ENCODE data around the gene LAD1.

Gene LAD1

GRCh38 chr1:201386208-201386607 is 12.9 kb downstream of the LAD1 start:
- H3K9me3 Mint-ChIP-seq: no peaks in the 10 kb centered on the region
- no peak for ATAC-seq

GRCh38 chr1:201385299-201385891 is 13.7 kb downstream of the LAD1 start:
- H3K4me1 Mint-ChIP-seq: no peaks in the 10 kb centered on the region
- no peaks in the 10 kb centered on the region for H3K36me3 Mint-ChIP-seq
- H3K27me3 Mint-ChIP-seq: peaks cover 70% of the 10 kb centered on the region
- no peak overlapping the region for H3K27ac Mint-ChIP-seq
- no peaks in the 10 kb centered on the region for H3K9me3 Mint-ChIP-seq
- ATAC-seq: peak; percentile 60
- H3K4me3 Mint-ChIP-seq: no peak overlapping the region

More at GRCh38 chr1:201386208-201386607, 12.9 kb downstream of the LAD1 start:
- H3K27me3 Mint-ChIP-seq: peaks cover 68% of the 10 kb centered on the region
- no peaks in the 10 kb centered on the region for H3K4me1 Mint-ChIP-seq
- no peak overlapping the region for H3K27ac Mint-ChIP-seq
- no peak overlapping the region for H3K4me3 Mint-ChIP-seq
- H3K36me3 Mint-ChIP-seq: no peaks in the 10 kb centered on the region

GRCh38 chr1:201384406-201384782 is 14.7 kb downstream of the LAD1 start:
- Mint-ChIP-seq H3K4me1 (no peaks in the 10 kb centered on the region), H3K9me3 (no peaks in the 10 kb centered on the region), H3K36me3 (no peaks in the 10 kb centered on the region), H3K4me3 (no peak overlapping the region), H3K27ac (no peak overlapping the region), H3K27me3 (peaks cover 73% of the 10 kb centered on the region)
- no peak for ATAC-seq

- ATAC-seq: no peak
- H3K4me3 Mint-ChIP-seq: no peak overlapping the region
- H3K36me3 Mint-ChIP-seq: no peaks in the 10 kb centered on the region
- H3K9me3 Mint-ChIP-seq: no peaks in the 10 kb centered on the region
- H3K4me1 Mint-ChIP-seq: no peaks in the 10 kb centered on the region
- no peak overlapping the region for H3K27ac Mint-ChIP-seq
- peaks cover 78% of the 10 kb centered on the region for H3K27me3 Mint-ChIP-seq
Observed at GRCh38 chr1:201383647-201384405, 15.3 kb downstream of the LAD1 start.

- ATAC-seq: no peak
- Mint-ChIP-seq H3K27me3 (peaks cover 71% of the 10 kb centered on the region), H3K9me3 (no peaks in the 10 kb centered on the region), H3K4me3 (no peak overlapping the region), H3K27ac (no peak overlapping the region), H3K4me1 (no peaks in the 10 kb centered on the region), H3K36me3 (no peaks in the 10 kb centered on the region)
Observed at GRCh38 chr1:201381130-201381529, 18.0 kb downstream of the LAD1 start.

GRCh38 chr1:201379733-201380242 is 19.3 kb downstream of the LAD1 start:
- ATAC-seq: no peak
- Mint-ChIP-seq H3K36me3 (no peaks in the 10 kb centered on the region), H3K27ac (no peak overlapping the region), H3K4me3 (no peak overlapping the region), H3K27me3 (peaks cover 71% of the 10 kb centered on the region), H3K9me3 (no peaks in the 10 kb centered on the region), H3K4me1 (no peaks in the 10 kb centered on the region)

DNA sequence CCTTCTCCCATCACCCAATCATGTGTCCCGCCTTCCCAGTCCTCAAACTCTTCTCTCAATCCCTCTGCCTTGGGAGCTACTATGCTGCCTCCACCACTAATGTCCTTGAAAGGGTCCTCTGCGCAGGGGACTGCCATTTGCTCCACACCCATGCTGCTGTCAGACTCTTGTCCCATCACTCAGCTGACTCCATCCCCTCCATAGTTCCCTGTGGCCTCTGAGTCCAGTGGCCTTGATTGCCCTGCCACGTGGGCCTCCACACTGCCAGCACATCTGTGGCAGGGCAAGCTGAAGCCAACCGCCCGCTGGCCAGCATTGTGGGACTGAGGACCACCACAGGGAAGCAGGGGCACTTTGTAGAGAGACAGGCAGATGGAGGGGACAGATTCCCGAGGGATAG is 20.3 kb downstream of the LAD1 start:
- H3K27me3 Mint-ChIP-seq: peaks cover 61% of the 10 kb centered on the region
- H3K9me3 Mint-ChIP-seq: no peaks in the 10 kb centered on the region
- H3K4me3 Mint-ChIP-seq: no peak overlapping the region
- no peak for ATAC-seq
- no peaks in the 10 kb centered on the region for H3K4me1 Mint-ChIP-seq
- no peaks in the 10 kb centered on the region for H3K36me3 Mint-ChIP-seq
- H3K27ac Mint-ChIP-seq: no peak overlapping the region

GRCh38 chr1:201377611-201378092 is 21.5 kb downstream of the LAD1 start, which contains the start of gene TNNT2:
TNNT2 (minus strand) TSS chr1:201377680; CDS start chr1:201373254, 4,426 bp downstream.
- no peaks in the 10 kb centered on the region for H3K9me3 Mint-ChIP-seq
- H3K4me3 Mint-ChIP-seq: no peak within 1 kb of the TSS
- no peak within 1 kb of the TSS for H3K27ac Mint-ChIP-seq
- H3K4me1 Mint-ChIP-seq: no peaks in the 10 kb centered on the region
- no peaks in the 10 kb centered on the region for H3K36me3 Mint-ChIP-seq
- no peak for ATAC-seq
- peaks cover 50% of the 10 kb centered on the region for H3K27me3 Mint-ChIP-seq

DNA sequence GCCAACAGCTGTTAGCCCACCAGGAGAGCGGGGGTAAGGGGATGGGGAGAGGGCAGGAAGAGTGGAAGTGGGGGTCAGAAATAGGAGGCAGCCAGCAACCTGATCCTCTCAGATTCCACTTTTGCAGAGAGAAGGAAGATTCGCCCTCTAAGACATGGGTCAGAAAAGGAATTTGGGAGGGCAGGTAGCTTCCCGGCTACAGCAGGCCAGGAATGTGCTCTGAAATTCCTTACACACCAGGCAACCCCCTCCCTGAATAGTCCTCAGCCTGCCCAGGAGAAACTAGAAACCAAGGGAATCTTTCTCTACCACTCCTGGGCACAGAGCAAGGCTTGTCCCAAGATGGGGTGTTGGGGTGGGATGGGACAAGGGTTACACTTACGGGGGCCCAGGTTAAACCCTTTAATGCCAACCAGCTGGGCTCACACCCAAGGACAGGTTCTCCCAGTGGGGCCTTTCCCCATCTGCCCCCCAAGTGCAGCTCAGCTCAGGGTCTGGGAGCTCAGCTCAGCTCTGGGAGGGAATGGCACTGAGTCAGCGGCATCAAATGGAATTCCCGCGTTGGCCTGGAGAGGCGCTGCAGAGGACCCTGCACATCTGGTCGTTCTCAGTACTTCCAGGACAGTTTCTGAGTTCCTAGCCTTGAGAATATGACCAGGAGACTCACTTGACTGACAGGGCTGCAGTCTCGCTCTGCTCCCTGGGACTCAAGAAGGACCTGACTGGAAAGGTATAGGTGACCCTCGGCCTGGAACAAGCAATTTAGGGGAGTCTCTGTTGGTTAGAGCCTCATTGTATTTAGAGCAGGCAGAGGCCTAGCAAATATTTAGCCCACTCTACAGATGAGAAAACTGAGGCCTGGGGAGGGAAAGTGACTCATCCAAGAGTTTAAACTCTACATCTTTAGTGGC is 22.4 kb downstream of the LAD1 start:
- Mint-ChIP-seq H3K4me3 (no peak overlapping the region), H3K27me3 (peaks cover 43% of the 10 kb centered on the region), H3K36me3 (no peaks in the 10 kb centered on the region), H3K27ac (no peak overlapping the region), H3K9me3 (no peaks in the 10 kb centered on the region), H3K4me1 (no peaks in the 10 kb centered on the region)
- ATAC-seq: no peak

DNA sequence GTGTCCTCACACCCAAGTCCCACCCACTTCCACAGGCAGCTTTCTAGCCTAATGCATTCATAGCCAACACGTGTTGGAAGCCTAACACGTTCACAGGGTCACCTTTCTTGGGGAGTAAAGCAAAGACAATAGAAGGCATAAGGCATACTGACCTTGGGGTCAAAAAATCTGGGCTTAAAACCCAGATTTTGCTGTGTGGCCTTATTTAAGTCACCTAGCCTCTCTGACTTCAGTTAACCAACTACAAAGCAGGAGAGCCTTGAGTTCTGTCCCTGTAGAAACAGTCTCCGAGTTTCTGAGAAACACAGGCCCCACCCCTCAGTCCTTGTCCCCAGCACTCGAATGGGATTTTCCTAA is 23.0 kb downstream of the LAD1 start:
- no peaks in the 10 kb centered on the region for H3K4me1 Mint-ChIP-seq
- no peak for ATAC-seq
- peaks cover 42% of the 10 kb centered on the region for H3K27me3 Mint-ChIP-seq
- H3K36me3 Mint-ChIP-seq: no peaks in the 10 kb centered on the region
- H3K9me3 Mint-ChIP-seq: no peaks in the 10 kb centered on the region
- no peak overlapping the region for H3K4me3 Mint-ChIP-seq
- no peak overlapping the region for H3K27ac Mint-ChIP-seq

DNA sequence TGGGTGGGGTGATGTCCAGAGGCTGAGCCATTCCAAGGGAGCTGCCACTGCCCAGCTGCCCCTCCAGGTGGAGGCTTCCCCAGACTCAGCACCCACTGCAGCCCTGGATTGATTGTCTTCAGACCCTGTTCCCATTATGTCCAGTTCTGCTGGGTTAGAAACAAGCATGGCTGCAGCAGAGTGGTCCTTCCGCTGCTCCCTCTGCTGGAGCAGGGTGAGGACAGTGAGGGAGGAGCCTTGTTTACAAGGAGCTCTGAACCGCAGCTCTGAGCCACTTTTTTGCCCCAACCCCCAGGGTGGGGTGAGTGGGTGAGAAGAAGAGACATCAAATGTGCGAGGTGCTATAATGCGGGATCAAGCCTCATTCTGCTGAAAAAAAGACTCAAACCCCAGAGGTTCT is 24.0 kb downstream of the LAD1 start:
- H3K27me3 Mint-ChIP-seq: peaks cover 38% of the 10 kb centered on the region
- no peak for ATAC-seq
- H3K4me1 Mint-ChIP-seq: no peaks in the 10 kb centered on the region
- no peak overlapping the region for H3K4me3 Mint-ChIP-seq
- H3K27ac Mint-ChIP-seq: no peak overlapping the region
- no peaks in the 10 kb centered on the region for H3K9me3 Mint-ChIP-seq
- no peaks in the 10 kb centered on the region for H3K36me3 Mint-ChIP-seq

- Mint-ChIP-seq H3K27me3 (peaks cover 40% of the 10 kb centered on the region), H3K4me3 (no peak overlapping the region), H3K27ac (no peak overlapping the region), H3K9me3 (no peaks in the 10 kb centered on the region), H3K36me3 (no peaks in the 10 kb centered on the region), H3K4me1 (no peaks in the 10 kb centered on the region)
- no peak for ATAC-seq
Observed at GRCh38 chr1:201374364-201374763, 24.8 kb downstream of the LAD1 start.

DNA sequence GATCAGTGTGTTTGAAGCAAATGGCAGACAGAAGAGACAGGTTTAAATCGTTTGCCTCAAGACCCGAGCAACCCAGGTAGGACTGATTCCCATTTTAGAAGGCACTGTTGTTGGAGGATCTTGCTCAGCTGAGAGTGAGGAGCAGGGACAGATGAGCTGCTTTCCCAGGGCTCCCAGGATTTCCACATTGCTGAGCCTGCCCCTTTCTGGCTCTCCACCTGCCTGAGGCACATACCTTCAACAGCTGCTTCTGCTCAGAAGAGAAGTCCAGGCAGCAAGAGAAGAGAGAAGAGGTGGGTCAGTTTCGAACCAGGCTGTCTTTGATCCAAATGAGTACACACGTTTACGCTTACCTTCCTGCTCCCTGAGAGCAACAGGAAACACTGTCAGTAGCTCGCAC is 27.3 kb downstream of the LAD1 start:
- Mint-ChIP-seq H3K9me3 (no peaks in the 10 kb centered on the region), H3K4me1 (no peaks in the 10 kb centered on the region), H3K27ac (no peak overlapping the region), H3K36me3 (no peaks in the 10 kb centered on the region), H3K4me3 (no peak overlapping the region), H3K27me3 (peaks cover 58% of the 10 kb centered on the region)
- ATAC-seq: no peak

DNA sequence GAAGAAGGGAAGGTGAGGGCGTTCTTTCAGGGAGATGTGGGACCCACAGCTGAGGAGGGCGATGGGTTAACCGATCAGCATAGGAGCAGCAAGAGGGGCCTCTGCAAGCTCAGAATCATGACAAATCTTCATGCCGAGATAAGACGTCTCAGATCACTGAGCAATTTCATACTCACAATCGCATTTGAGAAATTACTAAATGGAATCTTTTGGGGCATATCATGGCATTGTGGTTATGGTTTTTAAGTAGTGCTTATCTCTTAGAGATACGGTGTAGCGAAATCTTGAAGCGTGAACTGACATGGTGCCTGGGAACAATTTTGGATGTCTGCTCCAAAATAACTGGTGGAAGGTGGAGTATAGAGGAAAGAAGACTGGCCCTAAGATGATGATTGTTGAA is 27.8 kb downstream of the LAD1 start:
- H3K9me3 Mint-ChIP-seq: no peaks in the 10 kb centered on the region
- H3K27me3 Mint-ChIP-seq: peaks cover 59% of the 10 kb centered on the region
- H3K4me1 Mint-ChIP-seq: no peaks in the 10 kb centered on the region
- H3K27ac Mint-ChIP-seq: no peak overlapping the region
- no peaks in the 10 kb centered on the region for H3K36me3 Mint-ChIP-seq
- ATAC-seq: no peak
- no peak overlapping the region for H3K4me3 Mint-ChIP-seq

DNA sequence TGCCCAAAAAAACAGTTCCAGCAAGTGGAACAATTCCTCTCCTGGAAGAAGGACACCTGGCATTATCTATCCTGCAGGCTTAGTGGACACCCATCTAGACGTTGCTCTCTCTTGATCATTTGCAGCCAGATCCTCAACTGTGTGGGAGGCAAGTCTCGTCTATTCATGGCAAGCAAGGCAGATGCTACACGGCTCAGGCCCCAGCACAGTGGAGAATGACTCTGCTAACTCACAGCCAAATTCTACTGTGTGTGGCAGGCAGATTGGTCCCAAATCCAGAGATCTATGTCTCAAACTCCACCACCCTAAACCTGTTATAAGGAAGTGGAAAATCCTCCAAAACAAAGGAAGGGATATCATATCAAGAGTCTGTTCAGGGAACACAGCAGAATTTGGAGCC is 28.6 kb downstream of the LAD1 start:
- H3K36me3 Mint-ChIP-seq: no peaks in the 10 kb centered on the region

More for the DNA sequence above, 28.6 kb downstream of the LAD1 start:
- no peaks in the 10 kb centered on the region for H3K4me1 Mint-ChIP-seq
- ATAC-seq: no peak
- H3K27me3 Mint-ChIP-seq: peaks cover 52% of the 10 kb centered on the region
- H3K27ac Mint-ChIP-seq: no peak overlapping the region
- no peaks in the 10 kb centered on the region for H3K9me3 Mint-ChIP-seq
- no peak overlapping the region for H3K4me3 Mint-ChIP-seq
